ELF-1 (cell line): ENCODE measurements around the gene SUSD2.

ENCODE experiments used
- DNase-seq: peaks from one replicate; pipeline ENCODE4 v3.0.0-alpha.2; 2016; ENCODE audit warnings: low read depth, low spot score

Gene SUSD2

DNA sequence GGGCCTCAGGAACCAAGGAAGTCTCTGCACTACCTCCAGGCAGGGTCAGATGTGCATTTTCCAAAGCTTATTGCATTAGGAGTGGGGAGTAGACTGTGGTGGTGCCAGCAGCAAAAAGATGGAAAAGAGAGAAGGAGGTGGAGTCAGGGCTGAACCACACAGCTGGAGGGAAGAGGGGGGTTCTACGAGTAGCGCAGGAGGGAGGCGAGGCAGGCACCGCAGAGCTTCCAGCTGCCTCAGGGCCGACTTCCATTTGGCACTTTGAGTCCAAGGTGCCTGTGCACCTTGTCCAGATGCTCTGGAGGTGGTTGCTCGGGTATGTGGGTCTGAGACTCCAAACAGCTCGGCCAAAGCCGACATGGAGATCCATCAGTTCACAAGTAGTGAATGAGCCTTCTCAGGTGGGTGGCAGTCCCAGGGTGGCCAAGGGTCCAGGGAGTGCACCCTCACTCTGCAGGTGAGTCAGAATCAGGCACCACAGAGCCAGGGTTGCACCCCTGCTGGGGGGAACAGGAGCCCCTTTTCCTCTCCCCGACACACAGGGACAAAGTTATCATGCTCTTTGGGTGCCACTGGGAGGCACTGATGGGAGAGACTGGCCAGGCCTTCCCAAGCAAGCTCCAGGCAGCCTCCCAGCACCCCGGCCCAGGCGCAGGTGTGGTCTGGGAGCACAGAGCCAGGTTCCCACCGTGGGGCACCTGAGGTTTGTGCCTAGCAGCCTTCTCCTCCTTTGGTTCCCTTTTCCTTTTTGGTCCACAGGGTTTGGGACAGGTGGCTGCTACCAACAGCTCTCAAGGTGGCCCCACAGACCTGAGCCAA lies 33.4 kb downstream of the SUSD2 start:
- DNase-seq: no peak

- no peak for DNase-seq
Observed at GRCh38 chr22:24216541-24217209, 35.4 kb downstream of the SUSD2 start.

DNA sequence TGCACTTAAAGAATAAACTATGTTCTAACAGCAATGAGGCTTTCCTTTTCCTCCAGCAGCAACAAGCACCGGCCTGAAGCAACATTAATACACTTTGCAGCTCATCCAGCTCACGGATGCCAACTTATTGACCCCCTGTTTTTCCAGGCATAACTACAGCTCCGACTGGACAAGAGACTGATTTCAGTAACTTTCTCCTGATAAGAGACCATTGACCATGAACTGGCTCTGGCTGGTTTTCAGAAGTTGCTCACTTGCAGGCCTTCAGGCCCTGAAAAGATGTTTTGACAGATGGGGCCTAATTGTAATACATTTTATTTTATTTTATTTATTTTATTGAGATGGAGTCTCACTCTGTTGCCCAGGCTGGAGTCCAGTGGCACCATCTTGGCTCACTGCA lies 36.1 kb downstream of the SUSD2 start:
- DNase-seq: no peak

DNA sequence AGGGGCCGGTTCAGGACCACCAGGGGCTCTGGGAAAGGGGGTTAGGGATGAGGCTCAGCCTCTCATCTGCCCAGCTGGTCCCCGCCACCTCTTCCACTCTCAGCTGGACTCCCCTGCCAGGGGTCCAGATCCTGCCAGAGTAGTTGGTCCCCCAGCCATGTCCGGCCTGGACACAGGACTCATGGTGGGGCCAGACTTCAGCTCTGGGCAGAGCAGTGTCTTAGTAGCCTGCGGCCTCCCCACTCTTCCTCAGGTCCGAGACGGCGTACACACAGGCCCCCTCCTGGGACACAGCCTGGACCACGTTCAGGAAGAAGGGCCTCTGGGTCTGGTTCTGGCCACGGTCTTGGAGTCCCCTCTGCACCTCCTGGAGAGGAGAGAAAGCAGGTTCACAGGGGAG lies 38.5 kb downstream of the SUSD2 start:
- DNase-seq: no peak

GRCh38 chr22:24224468-24224867 lies 43.2 kb downstream of the SUSD2 start:
- DNase-seq: no peak

DNA sequence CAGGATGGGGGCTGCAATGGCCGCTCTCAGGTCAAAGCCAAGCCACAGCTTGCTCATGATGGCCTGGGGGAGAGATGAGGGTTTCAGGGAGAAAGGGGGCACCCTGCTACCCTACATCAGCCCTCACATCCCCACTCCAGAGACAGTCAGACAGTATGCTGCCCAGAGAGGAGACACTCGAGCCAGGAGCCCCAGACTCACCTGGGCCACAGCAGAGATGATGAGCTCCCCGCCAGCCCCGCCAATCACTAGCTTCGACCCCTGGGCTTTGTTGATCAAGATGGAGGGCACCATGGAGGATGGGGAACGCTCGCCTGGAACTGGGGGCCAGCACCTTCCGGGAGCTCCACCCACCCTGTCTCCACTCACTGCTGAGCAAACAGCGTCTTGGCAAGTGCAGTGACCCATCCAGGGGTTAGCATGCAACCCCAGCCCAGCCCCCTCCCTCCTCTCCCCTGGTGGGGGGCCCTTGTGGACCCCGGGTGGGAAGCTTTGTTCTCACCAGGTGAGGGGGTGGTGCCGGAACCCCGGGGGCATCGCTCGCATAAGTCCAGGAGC lies 43.8 kb downstream of the SUSD2 start:
- no peak for DNase-seq

GRCh38 chr22:24225951-24226350 lies 44.7 kb downstream of the SUSD2 start:
- DNase-seq: no peak

DNA sequence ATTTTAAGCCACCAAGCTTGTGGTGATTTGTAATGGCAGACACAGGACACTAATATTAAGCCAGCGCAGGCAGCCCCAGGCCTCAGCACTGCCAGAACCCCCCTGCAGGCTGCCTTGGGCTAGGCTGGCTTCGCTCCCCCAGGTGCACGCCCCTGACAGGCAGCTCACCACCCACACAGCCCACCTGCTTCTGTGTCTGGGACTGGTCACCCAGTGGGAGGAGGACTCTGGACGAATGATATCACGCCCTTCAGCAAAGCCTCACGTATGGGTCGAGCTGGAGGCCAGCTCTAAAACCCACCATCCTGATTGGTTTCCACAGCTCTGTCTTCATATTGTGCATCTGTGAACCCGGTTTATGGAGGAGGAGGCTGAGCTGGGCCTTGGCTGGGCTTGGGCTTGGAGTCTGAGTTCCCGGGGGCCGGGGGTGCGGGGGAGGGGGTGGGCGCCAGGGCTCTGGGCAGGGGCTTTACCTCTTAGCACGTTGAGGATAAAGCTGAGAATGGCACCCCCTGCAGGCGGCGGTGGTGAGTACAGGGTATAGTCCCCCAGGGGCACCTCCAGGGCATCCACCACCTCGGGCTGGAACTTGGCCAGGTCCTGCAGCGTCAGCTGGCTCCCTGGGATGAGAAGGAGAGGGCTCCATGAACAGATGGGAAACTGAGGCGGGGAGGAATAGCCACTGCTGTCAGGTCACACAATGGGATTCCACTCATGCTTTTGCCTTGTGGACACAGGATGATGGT lies 49.8 kb downstream of the SUSD2 start:
- DNase-seq: peak; percentile 80

- DNase-seq: no peak
Observed at GRCh38 chr22:24231706-24232105, 50.4 kb downstream of the SUSD2 start.

- DNase-seq: no peak
Observed at GRCh38 chr22:24232124-24232523, 50.8 kb downstream of the SUSD2 start.

GRCh38 chr22:24232725-24233124 lies 51.4 kb downstream of the SUSD2 start:
- no peak for DNase-seq

DNA sequence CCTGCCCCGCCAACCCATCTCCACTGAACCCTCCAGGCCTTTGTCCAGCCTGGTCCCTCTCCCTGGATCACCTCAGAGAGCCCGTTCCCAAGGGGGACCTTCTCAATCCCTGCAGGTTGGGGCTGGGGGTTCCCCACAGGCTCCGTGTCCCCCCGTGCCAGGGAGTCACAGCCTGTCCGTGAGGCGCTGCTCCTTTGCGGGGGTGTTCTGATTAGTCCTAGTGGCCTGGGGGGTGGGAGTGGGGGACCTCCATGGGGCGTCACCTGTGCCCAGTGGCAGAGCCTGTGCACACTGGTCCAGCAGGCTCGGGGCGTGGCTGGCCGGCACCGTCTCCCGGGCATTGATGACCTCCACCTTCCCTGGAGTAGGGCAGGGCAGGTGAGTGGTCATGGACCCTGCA lies 51.9 kb downstream of the SUSD2 start:
- no peak for DNase-seq

GRCh38 chr22:24233816-24234215 lies 52.5 kb downstream of the SUSD2 start:
- DNase-seq: no peak

GRCh38 chr22:24235315-24235714 lies 54.0 kb downstream of the SUSD2 start:
- no peak for DNase-seq

GRCh38 chr22:24236656-24237055 lies 55.4 kb downstream of the SUSD2 start:
- DNase-seq: no peak

DNA sequence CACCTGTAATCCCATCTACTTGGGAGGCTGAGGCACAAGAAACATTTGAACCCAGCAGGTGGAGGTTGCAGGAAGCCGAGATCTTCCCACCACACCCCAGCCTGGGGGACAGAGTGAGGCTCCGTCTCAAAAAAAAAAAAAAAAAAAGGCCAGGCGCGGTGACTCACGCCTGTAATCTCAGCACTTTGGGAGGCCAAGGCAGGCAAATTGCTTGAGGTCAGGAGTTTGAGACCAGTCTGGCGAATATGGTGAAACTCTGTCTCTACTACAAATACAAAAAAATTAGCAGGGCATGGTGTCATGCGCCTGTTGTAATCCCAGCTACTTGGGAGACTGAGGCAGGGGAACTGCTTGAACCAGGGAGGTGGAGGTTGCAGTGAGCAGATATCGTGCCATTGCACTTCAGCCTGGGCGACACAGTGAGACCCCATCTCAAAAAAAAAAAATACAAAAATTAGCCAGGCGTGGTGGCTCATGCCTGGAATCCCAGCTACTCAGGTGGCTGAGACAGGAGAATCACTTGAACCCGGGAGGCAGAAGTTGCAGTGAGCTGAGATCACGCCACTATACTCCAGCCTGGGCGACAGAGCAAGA lies 56.9 kb downstream of the SUSD2 start:
- DNase-seq: peak; percentile 17
